Ectodermal cell (in vitro differentiated cells): ENCODE results near the gene WWC2.
"Not testable (repeated sequence)": the region's sequence is repeated elsewhere in the genome, so short reads cannot be mapped to it uniquely, and the experiment has no call there.

ENCODE experiments used
- H3K27ac ChIP-seq: 2 replicates; pipeline ENCODE4 v1.7.0; 2013; ENCODE audit warnings: mild to moderate bottlenecking, low read depth, low read length; ENCODE audit not compliant: insufficient read depth, poor library complexity, severe bottlenecking
- H3K27me3 ChIP-seq: 2 replicates; pipeline ENCODE4 v1.7.0; 2013; ENCODE audit warnings: mild to moderate bottlenecking, low read length; ENCODE audit not compliant: insufficient read depth, control insufficient read depth, poor library complexity, severe bottlenecking
- H3K36me3 ChIP-seq: one replicate; pipeline ENCODE4 v1.7.0; 2013; ENCODE audit warnings: low read length; ENCODE audit not compliant: control insufficient read depth, insufficient read depth
- H3K4me1 ChIP-seq: one replicate; pipeline ENCODE4 v1.7.0; 2013; ENCODE audit warnings: low read length; ENCODE audit not compliant: control insufficient read depth, insufficient read depth
- H3K4me3 ChIP-seq: 2 replicates; pipeline ENCODE4 v1.7.0; 2013; ENCODE audit warnings: low read depth, low read length, control low read depth; ENCODE audit not compliant: insufficient read depth
- H3K9me3 ChIP-seq: 2 replicates; pipeline ENCODE4 v1.7.0; 2013; ENCODE audit warnings: mild to moderate bottlenecking, low read length, moderate library complexity; ENCODE audit not compliant: control insufficient read depth
- WGBS, 2 experiments: methylation state at CpG; one replicate each; pipeline ENCODE4 v1.1.7; 2013; ENCODE audit warnings: missing lambda C conversion rate in 2 of 2; 5-methylcytosine and 5-hydroxymethylcytosine counted together

WWC2 gene

GRCh38 chr4:183152232-183152631 is 53.2 kb downstream of the WWC2 start:
- not testable (repeated sequence) for H3K4me1 ChIP-seq, H3K27me3 ChIP-seq, H3K4me3 ChIP-seq, H3K9me3 ChIP-seq, H3K36me3 ChIP-seq, H3K27ac ChIP-seq
- 94 to 96% methylated on average over 4 of the region's 4 CpGs for WGBS, 2 experiments

DNA sequence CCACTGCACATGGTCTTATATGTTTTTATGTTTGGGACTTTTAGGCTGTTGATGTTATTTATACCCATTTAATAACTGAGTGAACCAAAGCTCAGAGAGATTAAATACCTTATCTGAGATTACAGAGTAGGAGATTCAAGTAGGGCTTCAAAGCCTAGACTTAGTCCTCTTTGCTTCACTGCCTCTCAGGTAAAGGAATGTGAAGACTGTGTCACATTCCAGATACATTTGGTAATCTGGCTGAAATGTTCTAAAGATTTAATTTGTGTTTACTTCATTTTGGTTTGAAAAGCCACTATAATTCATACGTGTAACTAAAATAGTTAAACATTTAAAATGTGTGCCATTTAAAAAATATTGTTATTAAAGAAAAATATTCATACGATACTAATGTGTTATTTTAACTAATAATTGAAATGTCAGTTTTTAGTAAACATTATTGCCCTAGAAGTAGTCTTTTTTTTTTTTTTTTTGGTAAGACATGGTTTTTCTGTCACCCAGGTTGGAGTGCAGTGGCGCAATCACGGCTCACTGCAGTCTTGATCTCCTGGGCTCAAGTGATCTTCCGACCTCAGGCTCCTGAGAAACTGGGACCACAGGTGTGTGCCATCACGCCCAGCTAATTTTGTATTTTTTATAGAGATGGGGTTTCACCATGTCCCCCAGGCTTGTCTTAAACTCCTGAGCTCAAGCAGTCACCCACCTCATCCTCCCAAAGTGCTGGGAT is 54.3 kb downstream of the WWC2 start:
- H3K27ac ChIP-seq: no peak overlapping the region
- no peaks in the 10 kb centered on the region for H3K36me3 ChIP-seq
- peaks cover 6% of the 10 kb centered on the region for H3K4me1 ChIP-seq
- H3K4me3 ChIP-seq: no peak overlapping the region
- H3K9me3 ChIP-seq: no peaks in the 10 kb centered on the region
- no peaks in the 10 kb centered on the region for H3K27me3 ChIP-seq
- WGBS, 2 experiments: 90 to 96% methylated on average over 4 to 5 of the region's 6 CpGs

GRCh38 chr4:183154701-183155391 is 55.8 kb downstream of the WWC2 start:
- H3K36me3 ChIP-seq: no peaks in the 10 kb centered on the region
- peaks cover 6% of the 10 kb centered on the region for H3K4me1 ChIP-seq
- no peak overlapping the region for H3K27ac ChIP-seq
- no peaks in the 10 kb centered on the region for H3K9me3 ChIP-seq
- H3K27me3 ChIP-seq: no peaks in the 10 kb centered on the region
- H3K4me3 ChIP-seq: no peak overlapping the region
- 59 to 67% methylated on average over 10 of the region's 10 CpGs for WGBS, 2 experiments

DNA sequence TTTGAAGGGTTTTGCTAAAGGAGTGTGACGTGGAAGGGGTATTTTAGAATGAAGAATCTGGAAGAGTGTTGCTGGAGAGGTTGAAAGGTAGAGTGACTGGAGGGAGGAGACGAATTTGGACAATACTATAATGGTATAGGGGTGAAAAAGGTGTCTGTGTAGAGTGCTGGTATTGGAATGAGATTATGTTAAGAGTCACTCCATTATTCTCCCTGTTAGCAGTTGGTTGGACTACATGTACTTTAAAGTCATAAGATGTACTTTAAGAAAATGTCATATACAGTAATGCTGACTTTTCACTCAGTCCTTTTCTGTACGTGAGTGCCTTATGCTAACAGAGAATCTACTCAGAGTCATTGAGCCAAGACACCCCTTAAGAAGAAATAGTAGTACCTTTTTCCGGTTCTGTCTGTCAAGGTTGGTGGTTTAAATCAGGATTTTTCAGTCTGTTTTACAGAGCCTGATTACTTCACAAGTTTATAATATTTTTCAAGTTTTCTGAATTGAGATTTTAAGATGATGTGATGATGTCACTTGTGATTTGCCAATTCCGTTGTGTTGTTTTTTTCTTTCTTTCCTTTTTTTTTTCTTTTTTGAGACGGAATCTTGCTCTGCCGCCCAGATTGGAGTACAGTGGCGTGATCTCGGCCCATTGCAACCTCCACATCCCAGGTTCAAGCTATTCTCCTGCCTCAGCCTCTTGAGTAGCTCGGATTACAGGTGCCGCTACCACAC is 56.6 kb downstream of the WWC2 start:
- Histone ChIP-seq H3K27me3 (no peaks in the 10 kb centered on the region), H3K36me3 (no peaks in the 10 kb centered on the region), H3K9me3 (no peaks in the 10 kb centered on the region), H3K4me1 (peaks cover 6% of the 10 kb centered on the region), H3K4me3 (no peak overlapping the region), H3K27ac (no peak overlapping the region)
- WGBS, 2 experiments: 86 to 93% methylated on average over 10 to 11 of the region's 11 CpGs

- H3K27ac ChIP-seq: no peak overlapping the region
- no peak overlapping the region for H3K4me3 ChIP-seq
- peaks cover 6% of the 10 kb centered on the region for H3K4me1 ChIP-seq
- no peaks in the 10 kb centered on the region for H3K36me3 ChIP-seq
- H3K9me3 ChIP-seq: no peaks in the 10 kb centered on the region
- 92 to 94% methylated on average over 7 of the region's 7 CpGs for WGBS, 2 experiments
- H3K27me3 ChIP-seq: no peaks in the 10 kb centered on the region
Observed at GRCh38 chr4:183157215-183157614, 58.2 kb downstream of the WWC2 start.

DNA sequence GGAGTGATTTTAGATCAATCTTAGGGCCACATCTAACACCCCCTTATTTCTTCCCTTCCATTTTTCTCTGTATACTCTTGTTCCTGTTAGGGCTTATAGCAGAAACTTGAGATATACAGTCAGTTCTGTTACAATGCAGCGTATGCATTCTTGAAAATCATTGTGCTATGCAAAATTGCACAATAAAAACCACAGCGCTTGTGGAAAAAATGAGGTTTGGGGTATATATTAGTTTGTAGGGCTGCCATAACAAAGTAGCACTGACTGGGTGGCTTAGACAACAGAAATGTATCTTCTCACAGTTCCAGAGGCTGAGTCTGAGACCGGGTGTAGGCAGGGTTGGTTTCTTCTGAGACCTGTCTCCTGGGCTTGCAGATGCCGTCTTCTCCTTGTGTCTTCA is 59.0 kb downstream of the WWC2 start:
- peaks cover 6% of the 10 kb centered on the region for H3K4me1 ChIP-seq
- no peak overlapping the region for H3K4me3 ChIP-seq
- H3K36me3 ChIP-seq: no peaks in the 10 kb centered on the region
- 69 to 71% methylated on average over 4 of the region's 4 CpGs for WGBS, 2 experiments
- H3K27ac ChIP-seq: no peak overlapping the region
- H3K9me3 ChIP-seq: no peaks in the 10 kb centered on the region
- no peaks in the 10 kb centered on the region for H3K27me3 ChIP-seq

DNA sequence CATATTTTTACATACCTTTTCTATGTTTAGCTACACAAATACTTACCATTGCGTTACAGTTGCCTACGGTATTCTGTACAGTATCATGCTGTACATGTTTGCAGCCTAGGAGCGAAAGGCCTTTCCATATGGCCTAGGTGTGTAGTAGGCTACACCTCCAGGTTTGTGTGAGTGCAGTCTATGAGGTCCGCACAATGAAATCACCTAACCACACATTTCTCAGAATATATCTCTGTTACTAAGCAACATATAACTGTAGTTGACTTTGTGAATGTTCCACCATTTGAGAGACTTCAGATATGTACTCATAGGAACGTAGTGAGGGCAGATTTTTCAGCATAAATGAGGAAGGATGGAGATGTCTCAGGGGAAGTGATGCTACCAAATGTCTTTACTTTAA is 62.6 kb downstream of the WWC2 start:
- Histone ChIP-seq H3K4me1 (no peaks in the 10 kb centered on the region), H3K9me3 (no peaks in the 10 kb centered on the region), H3K27me3 (no peaks in the 10 kb centered on the region), H3K4me3 (no peak overlapping the region), H3K27ac (no peak overlapping the region), H3K36me3 (no peaks in the 10 kb centered on the region)
- 96 to 100% methylated on average over 4 to 5 of the region's 5 CpGs for WGBS, 2 experiments

GRCh38 chr4:183163135-183163534 is 64.1 kb downstream of the WWC2 start:
- Histone ChIP-seq H3K36me3 (no peaks in the 10 kb centered on the region), H3K27me3 (no peaks in the 10 kb centered on the region), H3K4me3 (no peak overlapping the region), H3K9me3 (no peaks in the 10 kb centered on the region), H3K4me1 (no peaks in the 10 kb centered on the region), H3K27ac (no peak overlapping the region)
- 95 to 96% methylated on average over 3 of the region's 3 CpGs for WGBS, 2 experiments

- Histone ChIP-seq H3K4me1 (no peaks in the 10 kb centered on the region), H3K4me3 (no peak overlapping the region), H3K27me3 (no peaks in the 10 kb centered on the region), H3K36me3 (no peaks in the 10 kb centered on the region), H3K9me3 (no peaks in the 10 kb centered on the region), H3K27ac (no peak overlapping the region)
- 87 to 96% methylated on average over 1 of the region's 1 CpG for WGBS, 2 experiments
Observed at GRCh38 chr4:183164963-183165362, 65.9 kb downstream of the WWC2 start.

GRCh38 chr4:183165376-183165775 is 66.3 kb downstream of the WWC2 start:
- no CpG with 5 or more reads among the region's 1 CpG for WGBS, 2 experiments
- Histone ChIP-seq H3K36me3 (no peaks in the 10 kb centered on the region), H3K27ac (no peak overlapping the region), H3K4me3 (no peak overlapping the region), H3K27me3 (no peaks in the 10 kb centered on the region), H3K4me1 (no peaks in the 10 kb centered on the region), H3K9me3 (no peaks in the 10 kb centered on the region)
